Body of pancreas (tissue), 4 donors: ENCODE data around the gene FREY1. TPM values are rescaled to one million over a fixed set of nuclear protein-coding genes. Genes with fewer than 3 reads are reported as not detected.
A peak's percentile ranks its signal among the peaks of the same experiment; 100 is the strongest.

Source experiments
- ATAC-seq: fragments of 150-250 bp; one replicate; pipeline ENCODE4 v1.9.1; 2016
- DNase-seq, 4 donors: peaks; one replicate each; pipeline ENCODE4 v3.0.0-alpha.2; 2019
- H3K27ac ChIP-seq, 4 donors: fragments of 200-600 bp; sonication (generic); 1 replicate in 3 of 4; 2 replicates in 1 of 4; pipeline versions ENCODE4 v1.5.1 to v1.6.1; 2016 to 2019; ENCODE audit warnings: mild to moderate bottlenecking in 1 of 4, mixed read lengths in 1 of 4, moderate library complexity in 1 of 4
- H3K27me3 ChIP-seq, 2 donors: fragments of 200-600 bp; sonication (generic); one replicate each; pipeline ENCODE4 v1.6.0; 2016; ENCODE audit warnings: mild to moderate bottlenecking in 1 of 2
- H3K36me3 ChIP-seq, 2 donors: fragments of 200-600 bp; sonication (generic); replicated peaks in 1 of 2; 2 replicates each; pipeline ENCODE4 v1.5.1; 2016; ENCODE audit warnings: low read depth in 2 of 2; ENCODE audit not compliant: insufficient read depth in 1 of 2
- H3K4me1 ChIP-seq: fragments of 200-600 bp; sonication (generic); one replicate; pipeline ENCODE4 v1.6.0; 2016
- H3K4me3 ChIP-seq, 2 donors: fragments of 200-600 bp; sonication (generic); 1 replicate in 1 of 2; 2 replicates in 1 of 2; pipeline ENCODE4 v1.5.1; 2016 to 2019
- H3K9me3 ChIP-seq, 3 donors: fragments of 200-600 bp; sonication (generic); 1 replicate in 2 of 3; 2 replicates in 1 of 3; pipeline ENCODE4 v1.5.1; 2016
- CTCF ChIP-seq, 7 experiments: fragments of 450-650 bp in 4 of 7; fragments of 200-600 bp in 3 of 7; sonication (generic) in 3 of 7; IDR thresholded peaks; one replicate each; pipeline ENCODE4 v1.5.1; 2016 to 2019; ENCODE audit warnings: antibody characterized with exemption in 7 of 7
- POLR2A ChIP-seq, 3 donors: fragments of 450-650 bp; IDR thresholded peaks; one replicate each; pipeline ENCODE4 v1.6.1; 2016; ENCODE audit warnings: antibody characterized with exemption in 3 of 3, mild to moderate bottlenecking in 2 of 3
- WGBS, 2 donors: methylation state at CpG; one replicate each; pipeline ENCODE4 v1.1.5; 2017; 5-methylcytosine and 5-hydroxymethylcytosine counted together
- intact Hi-C: fragments of 100-400 bp; cut with DNase I; formaldehyde crosslinking; loops from one replicate; pipeline ENCODE4 v1.15.1; 2023
- total RNA-seq, 2 donors: library from RNA; depleted of rRNA; stranded (reverse); fragments of >200 nt; gene quantifications; one replicate each; pipeline ENCODE4 v1.1.0, GENCODE V29; 2016

FREY1 gene
- total RNA-seq, 2 donors from 2014 or later = 2.3 to 8.2 TPM

GRCh38 chr11:45919806-45920530 lies 12.9 kb upstream of the FREY1 start:
- intact Hi-C loops = no loop called here
- Histone ChIP-seq H3K27ac (peak overlapping the region in 3 of 4 donors; percentile 90 to 97 (median 97)), H3K36me3 (peaks cover 0 to 1% of the 10 kb centered on the region in 2 donors)

GRCh38 chr11:45918962-45919675 lies 12.0 kb upstream of the FREY1 start:
- ATAC-seq (no peak), DNase-seq (peak in 1 of 4 donors; percentile 10)
- H3K27ac ChIP-seq = peak overlapping the region in 3 of 4 donors; percentile 93 to 97 (median 96)
- H3K9me3 ChIP-seq = no peaks in the 10 kb centered on the region
- intact Hi-C loops = no loop called here
- peaks cover 60% of the 10 kb centered on the region for H3K4me1 ChIP-seq
- no peaks in the 10 kb centered on the region for H3K27me3 ChIP-seq
- no peak overlapping the region for H3K4me3 ChIP-seq
- peaks cover 6 to 10% of the 10 kb centered on the region in 2 donors for H3K36me3 ChIP-seq
- no peak for TF ChIP-seq POLR2A (IDR thresholded peaks at IDR 0.05)
- TF ChIP-seq CTCF (IDR thresholded peaks at IDR 0.05) = no peak
- WGBS, 2 donors = 62 to 70% methylated on average over 7 of the region's 7 CpGs

More at GRCh38 chr11:45919806-45920530, 12.9 kb upstream of the FREY1 start:
- TF ChIP-seq POLR2A (IDR thresholded peaks at IDR 0.05) (no peak), CTCF (IDR thresholded peaks at IDR 0.05) (no peak)
- DNase-seq (peak in 3 of 4 donors; percentile 1 to 13 (median 10)), ATAC-seq (no peak)
- Histone ChIP-seq H3K27me3 (no peaks in the 10 kb centered on the region), H3K4me1 (peaks cover 60% of the 10 kb centered on the region), H3K9me3 (no peaks in the 10 kb centered on the region), H3K4me3 (no peak overlapping the region)
- WGBS, 2 donors = 71 to 91% methylated on average over 13 of the region's 13 CpGs

GRCh38 chr11:45918331-45918941 lies 11.4 kb upstream of the FREY1 start:
- ATAC-seq (peak; percentile 49), DNase-seq (peak; percentile 86 to 90 (median 87))
- WGBS, 2 donors = 0% methylated on average over 38 of the region's 38 CpGs; no CpG with 5 or more reads in 1 of the 2 donors
- peaks cover 59% of the 10 kb centered on the region for H3K4me1 ChIP-seq
- peak overlapping the region; percentile 82 to 91 for H3K4me3 ChIP-seq
- peak overlapping the region; percentile 93 to 97 (median 96) for H3K27ac ChIP-seq
- H3K27me3 ChIP-seq = no peaks in the 10 kb centered on the region
- TF ChIP-seq POLR2A (IDR thresholded peaks at IDR 0.05) (peak; percentile 58 to 83 (median 71)), CTCF (IDR thresholded peaks at IDR 0.05) (no peak)
- peaks cover 8 to 15% of the 10 kb centered on the region in 2 donors for H3K36me3 ChIP-seq
- H3K9me3 ChIP-seq = no peaks in the 10 kb centered on the region
- intact Hi-C loops = no loop called here

- WGBS, 2 donors = 0% methylated on average over 9 to 45 of the region's 45 CpGs
- Histone ChIP-seq H3K27me3 (no peaks in the 10 kb centered on the region), H3K4me1 (peaks cover 52% of the 10 kb centered on the region), H3K27ac (peak within 1 kb of the TSS; percentile 93 to 97 (median 96)), H3K36me3 (peaks cover 12 to 20% of the 10 kb centered on the region in 2 donors), H3K4me3 (peak within 1 kb of the TSS; percentile 82 to 91), H3K9me3 (no peaks in the 10 kb centered on the region)
- intact Hi-C loops = no loop called here
- TF ChIP-seq POLR2A (IDR thresholded peaks at IDR 0.05) = peak; percentile 68 to 90 (median 90)
- TF ChIP-seq CTCF (IDR thresholded peaks at IDR 0.05) = no peak
- ATAC-seq (peak; percentile 80), DNase-seq (peak; percentile 96 to 99 (median 98))
Measured at GRCh38 chr11:45917623-45918330, 10.7 kb upstream of the FREY1 start, which contains the start of gene PEX16. Gene PEX16 (minus strand): TSS chr11:45917877. CDS start chr11:45917811, 66 bp downstream.
